Cortex of kidney (tissue), 1 donor: Measurements from ENCODE around the gene UBQLN4.

Experiments used
- DNase-seq: peaks from one replicate; lab custom pipeline; 2025; lab: John Stamatoyannopoulos, UW

UBQLN4 gene

GRCh38 chr1:156014829-156015228 is 38.8 kb downstream of the UBQLN4 start:
- no peak for DNase-seq

- no peak for DNase-seq
Observed at GRCh38 chr1:156012051-156012817, 41.4 kb downstream of the UBQLN4 start.

- no peak for DNase-seq
Observed at GRCh38 chr1:156009404-156009803, 44.2 kb downstream of the UBQLN4 start.

- DNase-seq = no peak
Observed at GRCh38 chr1:156006666-156007376, 46.8 kb downstream of the UBQLN4 start.

- DNase-seq = no peak
Observed at GRCh38 chr1:156004843-156005584, 48.6 kb downstream of the UBQLN4 start.

- DNase-seq = no peak
Observed at GRCh38 chr1:156003923-156004188, 49.7 kb downstream of the UBQLN4 start.

GRCh38 chr1:156002188-156002911 is 51.2 kb downstream of the UBQLN4 start:
- no peak for DNase-seq

- no peak for DNase-seq
Observed at GRCh38 chr1:156001662-156002171, 51.9 kb downstream of the UBQLN4 start.

- no peak for DNase-seq
Observed at GRCh38 chr1:156001021-156001661, 52.5 kb downstream of the UBQLN4 start.

GRCh38 chr1:155999964-156000363 is 53.6 kb downstream of the UBQLN4 start:
- no peak for DNase-seq

GRCh38 chr1:155996166-155996565 is 57.4 kb downstream of the UBQLN4 start:
- DNase-seq = no peak

- DNase-seq = no peak
Observed at GRCh38 chr1:155993595-155993994, 60.0 kb downstream of the UBQLN4 start.

GRCh38 chr1:155990005-155990739 is 63.4 kb downstream of the UBQLN4 start:
- no peak for DNase-seq

GRCh38 chr1:155989242-155990004 is 64.2 kb downstream of the UBQLN4 start:
- no peak for DNase-seq
